CD14-positive monocyte (primary cell): ENCODE measurements around the gene KAZN. TPM values are rescaled to one million over a fixed set of nuclear protein-coding genes. Genes with fewer than 3 reads are reported as not detected.

ENCODE experiments used
- DNase-seq, 3 donors: peaks; one replicate each; pipeline ENCODE4 v3.0.0-alpha.2; 2011 to 2022
- H2AFZ ChIP-seq: 2 replicates; pipeline ENCODE4 v1.6.0; 2012; ENCODE audit warnings: mild to moderate bottlenecking, low read depth, low read length, inconsistent platforms; ENCODE audit not compliant: insufficient read depth, poor library complexity, severe bottlenecking
- H3K27ac ChIP-seq, 2 donors: 1 replicate in 1 of 2; 2 replicates in 1 of 2; pipeline ENCODE4 v1.5.1; 2012 to 2013; ENCODE audit warnings: low read length in 2 of 2, control low read depth in 1 of 2, inconsistent platforms in 1 of 2, low read depth in 1 of 2, mild to moderate bottlenecking in 1 of 2
- H3K27me3 ChIP-seq, 2 donors: one replicate each; pipeline versions ENCODE4 v1.6.0 to v1.6.1; 2011 to 2013; ENCODE audit warnings: low read length in 2 of 2; ENCODE audit not compliant: control insufficient read depth in 2 of 2, insufficient read depth in 2 of 2
- H3K36me3 ChIP-seq, 2 donors: replicated peaks in 1 of 2; 1 replicate in 1 of 2; 2 replicates in 1 of 2; pipeline versions ENCODE4 v1.5.1 to v1.6.1; 2012 to 2013; ENCODE audit warnings: low read length in 2 of 2, control low read depth in 1 of 2, inconsistent platforms in 1 of 2, mild to moderate bottlenecking in 1 of 2; ENCODE audit not compliant: insufficient read depth in 2 of 2, control insufficient read depth in 1 of 2
- H3K4me1 ChIP-seq, 2 donors: 1 replicate in 1 of 2; 2 replicates in 1 of 2; pipeline versions ENCODE4 v1.5.1 to v1.6.1; 2012 to 2013; ENCODE audit warnings: low read length in 2 of 2, control low read depth in 1 of 2, inconsistent platforms in 1 of 2, mild to moderate bottlenecking in 1 of 2, moderate library complexity in 1 of 2; ENCODE audit not compliant: insufficient read depth in 2 of 2, control insufficient read depth in 1 of 2
- H3K4me2 ChIP-seq: replicated peaks from 2 replicates; pipeline ENCODE3; 2012; ENCODE audit warnings: low read length, moderate library complexity, mild to moderate bottlenecking; ENCODE audit not compliant: poor library complexity, severe bottlenecking; ENCODE audit errors: extremely low read depth
- H3K4me3 ChIP-seq, 3 experiments: fragments of 200-600 bp in 1 of 3; sonication (generic) in 1 of 3; replicated peaks in 1 of 3; 1 replicate in 2 of 3; 2 replicates in 1 of 3; pipeline ENCODE4 v1.5.1; 2011 to 2013; ENCODE audit warnings: low read length in 3 of 3, mild to moderate bottlenecking in 3 of 3, control low read depth in 2 of 3, low read depth in 2 of 3, inconsistent platforms in 1 of 3, moderate library complexity in 1 of 3
- H3K79me2 ChIP-seq: 2 replicates; pipeline ENCODE4 v1.6.0; 2012; ENCODE audit warnings: mild to moderate bottlenecking, control low read depth, inconsistent platforms, low read length, moderate library complexity; ENCODE audit not compliant: insufficient read depth
- H3K9ac ChIP-seq: 2 replicates; pipeline ENCODE4 v1.6.0; 2017; ENCODE audit warnings: low read length, mild to moderate bottlenecking; ENCODE audit not compliant: insufficient read depth, poor library complexity, severe bottlenecking
- H3K9me3 ChIP-seq, 2 donors: replicated peaks in 1 of 2; 1 replicate in 1 of 2; 2 replicates in 1 of 2; pipeline versions ENCODE4 v1.5.1 to v1.6.1; 2012 to 2013; ENCODE audit warnings: low read length in 2 of 2, control low read depth in 1 of 2; ENCODE audit not compliant: control insufficient read depth in 1 of 2, insufficient read depth in 1 of 2
- H4K20me1 ChIP-seq: 2 replicates; pipeline ENCODE4 v1.6.0; 2012; ENCODE audit warnings: mild to moderate bottlenecking, low read length, control low read depth, moderate library complexity; ENCODE audit not compliant: insufficient read depth
- H3K27ac Mint-ChIP-seq, 7 donors: one replicate each; pipeline ENCODE4 v1.8.0; 2020; ENCODE audit warnings: mild to moderate bottlenecking in 7 of 7, mixed read lengths in 7 of 7, moderate library complexity in 6 of 7, inconsistent platforms in 2 of 7
- H3K27me3 Mint-ChIP-seq, 3 donors: one replicate each; pipeline ENCODE4 v1.8.0; 2021 to 2022; ENCODE audit warnings: low read depth in 3 of 3, mild to moderate bottlenecking in 3 of 3, mixed read lengths in 3 of 3, moderate library complexity in 3 of 3, inconsistent platforms in 1 of 3
- H3K36me3 Mint-ChIP-seq, 2 donors: one replicate each; pipeline ENCODE4 v1.8.0; 2020; ENCODE audit warnings: mixed read lengths in 2 of 2, inconsistent platforms in 1 of 2, mild to moderate bottlenecking in 1 of 2
- H3K4me1 Mint-ChIP-seq: one replicate; pipeline ENCODE4 v1.8.0; 2020; ENCODE audit warnings: mild to moderate bottlenecking, mixed read lengths
- H3K4me3 Mint-ChIP-seq, 2 donors: one replicate each; pipeline ENCODE4 v1.8.0; 2020; ENCODE audit warnings: mild to moderate bottlenecking in 2 of 2, mixed read lengths in 2 of 2, moderate library complexity in 1 of 2
- H3K9me3 Mint-ChIP-seq, 7 donors: one replicate each; pipeline ENCODE4 v1.8.0; 2020 to 2022; ENCODE audit warnings: mixed read lengths in 7 of 7, mild to moderate bottlenecking in 6 of 7, moderate library complexity in 6 of 7, inconsistent platforms in 2 of 7
- WGBS: methylation state at CpG from one replicate; pipeline ENCODE4 v1.1.5; 2013; ENCODE audit warnings: missing lambda C conversion rate; ENCODE audit not compliant: insufficient coverage; 5-methylcytosine and 5-hydroxymethylcytosine counted together
- intact Hi-C, 2 donors: fragments of 100-400 bp; cut with micrococcal nuclease; formaldehyde crosslinking; loops; one replicate each; pipeline versions ENCODE4 v1.15.0 to v1.15.1; 2023
- polyA plus RNA-seq, 3 donors: library from polyadenylated mRNA; depleted of rRNA in 1 of 3; unstranded in 2 of 3; stranded (reverse) in 1 of 3; fragments of 300-500 nt in 2 of 3; fragments of >200 nt in 1 of 3; fragmentation: Illumina TruSeq in 2 of 3; gene quantifications; 1 replicate in 2 of 3; 2 replicates in 1 of 3; pipeline ENCODE4 v1.2.3, GENCODE V29; 2012 to 2021
- TF ChIP-seq, protein P1 (sequence below): fragments of 200-600 bp; IDR thresholded peaks from one replicate; pipeline ENCODE4 v1.8.0; 2022; ENCODE audit warnings: antibody characterized with exemption, mild to moderate bottlenecking

Gene KAZN
- polyA plus RNA-seq, 3 donors = not detected

DNA sequence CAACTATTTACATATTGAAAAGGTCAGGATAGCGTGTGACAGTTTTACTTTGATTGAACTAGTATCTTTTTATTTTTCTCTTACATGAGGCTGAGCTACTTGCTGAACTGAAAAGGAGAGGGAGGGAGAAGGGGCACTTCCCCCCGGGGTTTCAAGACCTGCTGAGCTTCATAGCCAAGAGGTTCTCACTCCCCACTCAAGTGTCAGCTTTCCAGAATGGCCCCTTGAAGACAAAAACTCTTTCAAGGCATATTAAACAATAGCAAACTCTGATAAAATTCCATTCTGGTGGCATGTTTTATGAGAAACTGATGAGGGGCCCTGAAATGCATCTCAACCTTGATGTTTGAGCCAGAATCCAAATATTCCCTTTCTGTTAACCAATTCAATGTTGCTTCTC, 143.0 kb downstream of the KAZN start:
- intact Hi-C loops = no loop called here
- peak overlapping the region in 1 of 2 donors; percentile 32 for H3K4me3 Mint-ChIP-seq
- Histone ChIP-seq H3K27me3 (no peaks in the 10 kb centered on the region), H3K4me2 (no peak overlapping the region), H2AFZ (no peak overlapping the region), H3K4me3 (no peak overlapping the region), H3K27ac (no peak overlapping the region), H3K9ac (no peak overlapping the region), H3K36me3 (no peaks in the 10 kb centered on the region), H3K4me1 (peaks cover 35 to 39% of the 10 kb centered on the region in 2 donors), H3K79me2 (no peaks in the 10 kb centered on the region), H4K20me1 (no peaks in the 10 kb centered on the region), H3K9me3 (no peaks in the 10 kb centered on the region)
- H3K4me1 Mint-ChIP-seq = peaks cover 39% of the 10 kb centered on the region
- no peaks in the 10 kb centered on the region for H3K36me3 Mint-ChIP-seq
- TF ChIP-seq, protein P1, sequence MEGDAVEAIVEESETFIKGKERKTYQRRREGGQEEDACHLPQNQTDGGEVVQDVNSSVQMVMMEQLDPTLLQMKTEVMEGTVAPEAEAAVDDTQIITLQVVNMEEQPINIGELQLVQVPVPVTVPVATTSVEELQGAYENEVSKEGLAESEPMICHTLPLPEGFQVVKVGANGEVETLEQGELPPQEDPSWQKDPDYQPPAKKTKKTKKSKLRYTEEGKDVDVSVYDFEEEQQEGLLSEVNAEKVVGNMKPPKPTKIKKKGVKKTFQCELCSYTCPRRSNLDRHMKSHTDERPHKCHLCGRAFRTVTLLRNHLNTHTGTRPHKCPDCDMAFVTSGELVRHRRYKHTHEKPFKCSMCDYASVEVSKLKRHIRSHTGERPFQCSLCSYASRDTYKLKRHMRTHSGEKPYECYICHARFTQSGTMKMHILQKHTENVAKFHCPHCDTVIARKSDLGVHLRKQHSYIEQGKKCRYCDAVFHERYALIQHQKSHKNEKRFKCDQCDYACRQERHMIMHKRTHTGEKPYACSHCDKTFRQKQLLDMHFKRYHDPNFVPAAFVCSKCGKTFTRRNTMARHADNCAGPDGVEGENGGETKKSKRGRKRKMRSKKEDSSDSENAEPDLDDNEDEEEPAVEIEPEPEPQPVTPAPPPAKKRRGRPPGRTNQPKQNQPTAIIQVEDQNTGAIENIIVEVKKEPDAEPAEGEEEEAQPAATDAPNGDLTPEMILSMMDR = no peak
- peaks cover 4 to 7% (median 6%) of the 10 kb centered on the region in 3 donors for H3K27me3 Mint-ChIP-seq
- peak overlapping the region in 1 of 7 donors; percentile 75 for H3K27ac Mint-ChIP-seq
- no CpG with 5 or more reads among the region's 2 CpGs for WGBS
- no peak for DNase-seq
- no peaks in the 10 kb centered on the region for H3K9me3 Mint-ChIP-seq

DNA sequence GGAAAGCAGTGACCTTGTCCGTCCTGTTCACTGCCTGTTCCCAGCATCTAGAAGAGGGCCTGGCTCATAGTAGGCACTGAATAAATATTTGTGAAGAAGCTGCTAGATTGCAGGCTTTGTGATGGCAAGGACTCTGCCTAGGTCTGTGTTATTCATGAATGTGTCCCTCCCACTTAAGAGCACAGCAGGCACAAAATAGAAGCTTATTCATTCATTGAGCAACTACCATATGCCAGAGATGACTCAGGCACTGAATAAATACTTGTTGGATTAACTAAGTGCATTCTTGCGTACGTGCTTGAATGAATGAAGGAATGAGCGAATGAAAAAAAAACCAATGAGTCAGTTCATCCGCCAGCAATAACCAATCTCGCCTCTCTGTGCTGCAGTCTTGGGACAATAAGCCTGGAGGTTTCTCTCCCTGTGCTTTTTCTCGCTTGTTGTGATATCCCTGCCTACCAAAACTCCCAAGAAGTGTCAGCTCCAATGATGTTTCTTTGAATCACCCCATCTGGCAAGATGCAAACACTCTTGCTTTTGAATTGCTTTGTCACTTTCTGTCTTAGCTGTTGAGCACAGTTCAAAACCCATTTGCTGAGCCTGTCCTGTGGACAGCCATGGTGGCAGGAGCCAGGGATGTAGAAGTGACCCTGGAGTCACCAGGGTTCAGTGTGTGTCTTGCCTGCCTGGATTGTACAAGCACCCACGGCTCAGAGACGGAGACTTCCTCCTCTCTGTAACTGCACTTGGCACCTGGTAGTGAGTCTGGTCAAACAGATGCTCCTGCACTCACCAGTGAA, 143.9 kb downstream of the KAZN start:
- H3K9ac ChIP-seq = no peak overlapping the region
- Mint-ChIP-seq H3K36me3 (no peaks in the 10 kb centered on the region), H3K9me3 (no peaks in the 10 kb centered on the region), H3K4me1 (peaks cover 39% of the 10 kb centered on the region), H3K4me3 (peak overlapping the region in 1 of 2 donors; percentile 44), H3K27ac (peak overlapping the region in 6 of 7 donors; percentile 0 to 56 (median 32)), H3K27me3 (peaks cover 2 to 7% (median 4%) of the 10 kb centered on the region in 3 donors)
- peak; percentile 15 to 64 (median 36) for DNase-seq
- peaks cover 35 to 39% of the 10 kb centered on the region in 2 donors for H3K4me1 ChIP-seq
- no peaks in the 10 kb centered on the region for H3K9me3 ChIP-seq
- H2AFZ ChIP-seq = no peak overlapping the region
- no peaks in the 10 kb centered on the region for H3K79me2 ChIP-seq
- H3K27me3 ChIP-seq = no peaks in the 10 kb centered on the region
- H4K20me1 ChIP-seq = no peaks in the 10 kb centered on the region
- WGBS = 26% methylated on average over 6 of the region's 9 CpGs
- intact Hi-C loops = no loop called here
- H3K4me2 ChIP-seq = no peak overlapping the region
- TF ChIP-seq, protein P1 = no peak
- no peak overlapping the region for H3K27ac ChIP-seq
- H3K36me3 ChIP-seq = no peaks in the 10 kb centered on the region
- no peak overlapping the region for H3K4me3 ChIP-seq
